ENCODE results near the gene ZNF644.
A peak's percentile ranks its signal among the peaks of the same experiment; 100 is the strongest.

Gene ZNF644

GRCh38 chr1:90964444-90965035 lies 57.3 kb downstream of the ZNF644 start:
- no peak overlapping the region for H3K18ac ChIP-seq (ENCODE audit: low read length)
- no peak overlapping the region for H3K56ac ChIP-seq (ENCODE audit: low read length)
- peaks cover 10% of the 10 kb centered on the region for H3K79me1 ChIP-seq (ENCODE audit: low read length)
- no peak overlapping the region for H3K23ac ChIP-seq (ENCODE audit: low read length)
- no peaks in the 10 kb centered on the region for H3K27me3 ChIP-seq (ENCODE audit: insufficient read depth, low read length, poor library complexity)
- no peak overlapping the region for H3K4me3 ChIP-seq (ENCODE audit: low read length)
- no peaks in the 10 kb centered on the region for H3K36me3 ChIP-seq (ENCODE audit: control insufficient read depth, insufficient read depth, low read length)
- H4K8ac ChIP-seq (ENCODE audit: low read depth, low read length): no peak overlapping the region
- no CpG with 5 or more reads among the region's 1 CpG for WGBS (ENCODE audit: extremely low coverage, insufficient coverage, low lambda C conversion rate)
- H2BK15ac ChIP-seq (replicated peaks; ENCODE audit: low read depth): no peak overlapping the region
- H2AK5ac ChIP-seq (ENCODE audit: low read length): no peak overlapping the region
- H3K4me1 ChIP-seq (ENCODE audit: control insufficient read depth, low read depth, low read length): no peaks in the 10 kb centered on the region
- H4K5ac ChIP-seq (ENCODE audit: low read length): no peak overlapping the region
- no peak overlapping the region for H2BK5ac ChIP-seq (ENCODE audit: low read length)
- H2BK120ac ChIP-seq (ENCODE audit: low read depth, low read length): no peak overlapping the region
- no peak overlapping the region for H3K9ac ChIP-seq (ENCODE audit: low read length)
- H3K4ac ChIP-seq (ENCODE audit: low read depth, low read length): no peak overlapping the region
- H3K79me2 ChIP-seq (ENCODE audit: control insufficient read depth, insufficient read depth, low read length): peaks cover 24% of the 10 kb centered on the region
- H3K4me2 ChIP-seq (ENCODE audit: low read length): no peak overlapping the region
- no peak overlapping the region for H3K27ac ChIP-seq (ENCODE audit: low read depth, low read length)
- peak; percentile 30 for DNase-seq

GRCh38 chr1:90963651-90964050 lies 58.2 kb downstream of the ZNF644 start:
- H3K18ac ChIP-seq (ENCODE audit: low read length): no peak overlapping the region
- no peak overlapping the region for H3K4ac ChIP-seq (ENCODE audit: low read depth, low read length)
- H3K79me1 ChIP-seq (ENCODE audit: low read length): peaks cover 11% of the 10 kb centered on the region
- no peak overlapping the region for H3K4me3 ChIP-seq (ENCODE audit: low read length)
- H2AK5ac ChIP-seq (ENCODE audit: low read length): no peak overlapping the region
- peaks cover 24% of the 10 kb centered on the region for H3K79me2 ChIP-seq (ENCODE audit: control insufficient read depth, insufficient read depth, low read length)
- H3K27me3 ChIP-seq (ENCODE audit: insufficient read depth, low read length, poor library complexity): no peaks in the 10 kb centered on the region
- no peak overlapping the region for H2BK15ac ChIP-seq (replicated peaks; ENCODE audit: low read depth)
- no peak overlapping the region for H3K23ac ChIP-seq (ENCODE audit: low read length)
- H3K9ac ChIP-seq (ENCODE audit: low read length): no peak overlapping the region
- H4K8ac ChIP-seq (ENCODE audit: low read depth, low read length): no peak overlapping the region
- no peak overlapping the region for H2BK5ac ChIP-seq (ENCODE audit: low read length)
- H4K5ac ChIP-seq (ENCODE audit: low read length): no peak overlapping the region
- no peak for DNase-seq
- H2BK120ac ChIP-seq (ENCODE audit: low read depth, low read length): no peak overlapping the region
- H3K27ac ChIP-seq (ENCODE audit: low read depth, low read length): no peak overlapping the region
- no CpG with 5 or more reads among the region's 1 CpG for WGBS (ENCODE audit: extremely low coverage, insufficient coverage, low lambda C conversion rate)
- H3K4me1 ChIP-seq (ENCODE audit: control insufficient read depth, low read depth, low read length): no peaks in the 10 kb centered on the region
- H3K4me2 ChIP-seq (ENCODE audit: low read length): no peak overlapping the region
- H3K36me3 ChIP-seq (ENCODE audit: control insufficient read depth, insufficient read depth, low read length): no peaks in the 10 kb centered on the region
- H3K56ac ChIP-seq (ENCODE audit: low read length): no peak overlapping the region

GRCh38 chr1:90963236-90963635 lies 58.6 kb downstream of the ZNF644 start:
- Histone ChIP-seq H3K56ac (ENCODE audit: low read length) (no peak overlapping the region), H3K23ac (ENCODE audit: low read length) (no peak overlapping the region), H3K36me3 (ENCODE audit: control insufficient read depth, insufficient read depth, low read length) (no peaks in the 10 kb centered on the region), H3K4ac (ENCODE audit: low read depth, low read length) (no peak overlapping the region), H2BK5ac (ENCODE audit: low read length) (no peak overlapping the region), H3K4me3 (ENCODE audit: low read length) (no peak overlapping the region), H2AK5ac (ENCODE audit: low read length) (no peak overlapping the region), H3K27me3 (ENCODE audit: insufficient read depth, low read length, poor library complexity) (no peaks in the 10 kb centered on the region), H3K4me2 (ENCODE audit: low read length) (no peak overlapping the region), H3K18ac (ENCODE audit: low read length) (no peak overlapping the region), H2BK15ac (replicated peaks; ENCODE audit: low read depth) (no peak overlapping the region), H3K4me1 (ENCODE audit: control insufficient read depth, low read depth, low read length) (no peaks in the 10 kb centered on the region), H3K79me2 (ENCODE audit: control insufficient read depth, insufficient read depth, low read length) (peaks cover 28% of the 10 kb centered on the region), H3K79me1 (ENCODE audit: low read length) (peaks cover 13% of the 10 kb centered on the region), H4K8ac (ENCODE audit: low read depth, low read length) (no peak overlapping the region), H3K9ac (ENCODE audit: low read length) (no peak overlapping the region), H4K5ac (ENCODE audit: low read length) (no peak overlapping the region), H3K27ac (ENCODE audit: low read depth, low read length) (no peak overlapping the region), H2BK120ac (ENCODE audit: low read depth, low read length) (no peak overlapping the region)
- no peak for DNase-seq
- WGBS (ENCODE audit: extremely low coverage, insufficient coverage, low lambda C conversion rate): no CpG with 5 or more reads among the region's 2 CpGs

GRCh38 chr1:90959352-90960206 lies 62.3 kb downstream of the ZNF644 start:
- Histone ChIP-seq H2BK5ac (ENCODE audit: low read length) (no peak overlapping the region), H3K4me2 (ENCODE audit: low read length) (no peak overlapping the region), H2BK15ac (replicated peaks; ENCODE audit: low read depth) (no peak overlapping the region), H3K23ac (ENCODE audit: low read length) (no peak overlapping the region), H3K18ac (ENCODE audit: low read length) (no peak overlapping the region), H3K4me3 (ENCODE audit: low read length) (no peak overlapping the region), H3K79me1 (ENCODE audit: low read length) (peaks cover 16% of the 10 kb centered on the region), H3K9ac (ENCODE audit: low read length) (no peak overlapping the region), H3K27ac (ENCODE audit: low read depth, low read length) (no peak overlapping the region), H3K4ac (ENCODE audit: low read depth, low read length) (no peak overlapping the region), H2BK120ac (ENCODE audit: low read depth, low read length) (no peak overlapping the region), H2AK5ac (ENCODE audit: low read length) (no peak overlapping the region), H3K36me3 (ENCODE audit: control insufficient read depth, insufficient read depth, low read length) (no peaks in the 10 kb centered on the region), H3K4me1 (ENCODE audit: control insufficient read depth, low read depth, low read length) (no peaks in the 10 kb centered on the region), H4K8ac (ENCODE audit: low read depth, low read length) (no peak overlapping the region), H3K79me2 (ENCODE audit: control insufficient read depth, insufficient read depth, low read length) (peaks cover 43% of the 10 kb centered on the region), H4K5ac (ENCODE audit: low read length) (no peak overlapping the region), H3K56ac (ENCODE audit: low read length) (no peak overlapping the region), H3K27me3 (ENCODE audit: insufficient read depth, low read length, poor library complexity) (no peaks in the 10 kb centered on the region)
- WGBS (ENCODE audit: extremely low coverage, insufficient coverage, low lambda C conversion rate): no CpG with 5 or more reads among the region's 5 CpGs
- no peak for DNase-seq

- no peak overlapping the region for H3K9ac ChIP-seq (ENCODE audit: low read length)
- H2BK120ac ChIP-seq (ENCODE audit: low read depth, low read length): no peak overlapping the region
- H2BK15ac ChIP-seq (replicated peaks; ENCODE audit: low read depth): no peak overlapping the region
- no peak overlapping the region for H3K27ac ChIP-seq (ENCODE audit: low read depth, low read length)
- no peak overlapping the region for H4K5ac ChIP-seq (ENCODE audit: low read length)
- H3K4me3 ChIP-seq (ENCODE audit: low read length): no peak overlapping the region
- H3K4me2 ChIP-seq (ENCODE audit: low read length): no peak overlapping the region
- no peaks in the 10 kb centered on the region for H3K36me3 ChIP-seq (ENCODE audit: control insufficient read depth, insufficient read depth, low read length)
- H2BK5ac ChIP-seq (ENCODE audit: low read length): no peak overlapping the region
- peaks cover 44% of the 10 kb centered on the region for H3K79me2 ChIP-seq (ENCODE audit: control insufficient read depth, insufficient read depth, low read length)
- no peak overlapping the region for H2AK5ac ChIP-seq (ENCODE audit: low read length)
- H3K79me1 ChIP-seq (ENCODE audit: low read length): peaks cover 14% of the 10 kb centered on the region
- DNase-seq: no peak
- no peak overlapping the region for H3K4ac ChIP-seq (ENCODE audit: low read depth, low read length)
- H3K23ac ChIP-seq (ENCODE audit: low read length): no peak overlapping the region
- no peak overlapping the region for H3K56ac ChIP-seq (ENCODE audit: low read length)
- H4K8ac ChIP-seq (ENCODE audit: low read depth, low read length): no peak overlapping the region
- H3K18ac ChIP-seq (ENCODE audit: low read length): no peak overlapping the region
- H3K27me3 ChIP-seq (ENCODE audit: insufficient read depth, low read length, poor library complexity): no peaks in the 10 kb centered on the region
- no peaks in the 10 kb centered on the region for H3K4me1 ChIP-seq (ENCODE audit: control insufficient read depth, low read depth, low read length)
These were observed 64.3 kb downstream of the ZNF644 start for GRCh38 chr1:90957497-90957896.

Data from mesendoderm (in vitro differentiated cells).